ENCODE results near the gene MAML2.

The MAML2 gene

DNA sequence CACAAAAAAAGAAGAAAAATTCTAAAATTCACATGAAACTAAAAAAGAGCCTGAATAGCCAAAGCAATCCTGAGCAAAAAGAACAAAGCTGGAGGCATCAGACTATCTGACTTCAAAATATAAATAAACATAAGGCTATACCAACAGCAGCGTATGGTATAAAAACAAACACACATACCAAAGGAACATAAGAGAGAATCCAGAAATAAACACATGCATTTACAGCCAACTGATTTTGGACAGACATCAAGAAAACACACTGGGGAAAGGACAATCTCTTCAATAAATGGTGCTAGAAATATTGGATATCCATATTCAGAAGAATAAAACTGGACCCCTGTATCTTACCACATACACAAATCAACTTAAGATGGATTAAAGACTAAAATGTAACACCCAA, 416.3 kb downstream of the MAML2 start:
- no peak for DNase-seq
